IMR-90 (cell line): Measurements from ENCODE around the gene CDYL2. TPM values are rescaled to one million over a fixed set of nuclear protein-coding genes. Genes with fewer than 3 reads are reported as not detected.
A peak's percentile ranks its signal among the peaks of the same experiment; 100 is the strongest.

Experiments used
- ATAC-seq: fragments of 200-7000 bp; cut with Tn5 transposase; 2 replicates; pipeline ENCODE4 v1.9.1; 2020; ENCODE audit warnings: low read depth, mild to moderate bottlenecking, moderate library complexity
- BruUV-seq: library from RNA; stranded (reverse); fragments of 400-500 nt; replicated peaks from 2 replicates; lab custom pipeline; 2021; lab: Mats Ljungman, UMichigan
- CTCF ChIA-PET: fragments of 300-600 bp; formaldehyde crosslinking; extraction: SDS; loops from one replicate; lab custom pipeline; 2021; ENCODE audit warnings: antibody characterized with exemption; lab: Yijun Ruan, JAX
- POLR2A ChIA-PET: fragments of 300-600 bp; sonication (Branson Sonifier 250); formaldehyde crosslinking; loops from one replicate; lab custom pipeline; 2022; ENCODE audit warnings: antibody characterized with exemption; ENCODE audit not compliant: unreplicated experiment; lab: Charles Lee
- DNase-seq: peaks from one replicate; pipeline ENCODE4 v3.0.0; 2013
- H2AFZ ChIP-seq: replicated peaks from 2 replicates; pipeline ENCODE3; 2013; ENCODE audit warnings: low read length, mild to moderate bottlenecking; ENCODE audit not compliant: poor library complexity
- H2AK5ac ChIP-seq: 2 replicates; pipeline ENCODE4 v1.6.1; 2013; ENCODE audit warnings: low read depth, low read length, inconsistent platforms
- H2AK9ac ChIP-seq: replicated peaks from 2 replicates; pipeline ENCODE3; 2013; ENCODE audit warnings: mild to moderate bottlenecking, low read depth, low read length, moderate library complexity; ENCODE audit not compliant: poor library complexity
- H2BK120ac ChIP-seq: 2 replicates; pipeline ENCODE4 v1.6.1; 2013; ENCODE audit warnings: low read depth, low read length, inconsistent platforms
- H2BK15ac ChIP-seq: 3 replicates; pipeline ENCODE4 v1.6.1; 2013; ENCODE audit warnings: low read depth, low read length, inconsistent platforms
- H2BK20ac ChIP-seq: 2 replicates; pipeline ENCODE4 v1.6.1; 2013; ENCODE audit warnings: low read depth, mild to moderate bottlenecking, inconsistent platforms, low read length, moderate library complexity
- H2BK5ac ChIP-seq: 2 replicates; pipeline ENCODE4 v1.6.1; 2013; ENCODE audit warnings: mild to moderate bottlenecking, low read depth, low read length, inconsistent platforms; ENCODE audit not compliant: poor library complexity, severe bottlenecking
- H3K14ac ChIP-seq: replicated peaks from 2 replicates; pipeline ENCODE4 v1.6.1; 2013; ENCODE audit warnings: low read depth, low read length, inconsistent platforms
- H3K18ac ChIP-seq: 2 replicates; pipeline ENCODE4 v1.6.1; 2013; ENCODE audit warnings: low read depth, low read length, control low read depth
- H3K23ac ChIP-seq: 2 replicates; pipeline ENCODE4 v1.6.1; 2013; ENCODE audit warnings: low read depth, low read length, inconsistent platforms
- H3K27ac ChIP-seq: 2 replicates; pipeline ENCODE4 v1.5.1; 2013; ENCODE audit warnings: mild to moderate bottlenecking, control low read depth, low read length; ENCODE audit not compliant: insufficient read depth
- H3K27me3 ChIP-seq: 2 replicates; pipeline ENCODE4 v1.6.1; 2013; ENCODE audit warnings: low read length; ENCODE audit not compliant: control insufficient read depth, insufficient read depth
- H3K36me3 ChIP-seq: 2 replicates; pipeline ENCODE4 v1.6.1; 2013; ENCODE audit warnings: low read length, mixed read lengths; ENCODE audit not compliant: control insufficient read depth, insufficient read depth
- H3K4ac ChIP-seq: 2 replicates; pipeline ENCODE4 v1.6.1; 2013; ENCODE audit warnings: low read depth, low read length, inconsistent platforms
- H3K4me1 ChIP-seq: 2 replicates; pipeline ENCODE4 v1.6.1; 2013; ENCODE audit warnings: low read length, mixed read lengths; ENCODE audit not compliant: control insufficient read depth, insufficient read depth
- H3K4me2 ChIP-seq: 2 replicates; pipeline ENCODE4 v1.6.1; 2013; ENCODE audit warnings: low read depth, mild to moderate bottlenecking, control low read depth, low read length, moderate library complexity
- H3K4me3 ChIP-seq: 2 replicates; pipeline ENCODE4 v1.5.1; 2013; ENCODE audit warnings: low read depth, mild to moderate bottlenecking, control low read depth, low read length, moderate library complexity; ENCODE audit not compliant: insufficient read depth
- H3K56ac ChIP-seq: 2 replicates; pipeline ENCODE4 v1.6.1; 2013; ENCODE audit warnings: low read length, inconsistent platforms; ENCODE audit not compliant: insufficient read depth; ENCODE audit errors: extremely low read depth
- H3K79me1 ChIP-seq, 2 experiments: 2 replicates each; pipeline ENCODE4 v1.6.1; 2013; ENCODE audit warnings: low read length in 2 of 2, inconsistent platforms in 1 of 2, low read depth in 1 of 2
- H3K9ac ChIP-seq: 2 replicates; pipeline ENCODE4 v1.6.1; 2013; ENCODE audit warnings: low read depth, low read length, control low read depth
- H3K9me1 ChIP-seq: 2 replicates; pipeline ENCODE4 v1.6.1; 2013; ENCODE audit warnings: low read length, inconsistent platforms; ENCODE audit not compliant: insufficient read depth
- H3K9me3 ChIP-seq: 2 replicates; pipeline ENCODE4 v1.6.1; 2013; ENCODE audit warnings: low read length; ENCODE audit not compliant: control insufficient read depth, insufficient read depth
- H4K20me1 ChIP-seq: 2 replicates; pipeline ENCODE4 v1.6.1; 2013; ENCODE audit warnings: low read length, inconsistent platforms; ENCODE audit not compliant: insufficient read depth
- H4K5ac ChIP-seq: 2 replicates; pipeline ENCODE4 v1.6.1; 2013; ENCODE audit warnings: mild to moderate bottlenecking, low read depth, low read length, control low read depth
- H4K8ac ChIP-seq, 2 experiments: 2 replicates each; pipeline ENCODE4 v1.6.1; 2013; ENCODE audit warnings: low read depth in 2 of 2, low read length in 2 of 2, control low read depth in 1 of 2, inconsistent platforms in 1 of 2
- H4K91ac ChIP-seq: 2 replicates; pipeline ENCODE4 v1.6.1; 2013; ENCODE audit warnings: low read depth, low read length, inconsistent platforms; ENCODE audit not compliant: insufficient read depth
- RCOR1 ChIP-seq: IDR thresholded peaks from 2 replicates; pipeline ENCODE4 v1.6.1; 2012; ENCODE audit warnings: mild to moderate bottlenecking, low read length, improper control_type of control experiment; ENCODE audit not compliant: insufficient replicate concordance
- SMC3 ChIP-seq: fragments of 150-350 bp; IDR thresholded peaks from 2 replicates; pipeline ENCODE4 v1.6.1; 2016; ENCODE audit warnings: low read depth, mild to moderate bottlenecking, antibody characterized with exemption, low read length, moderate library complexity
- WGBS, 2 experiments: methylation state at CpG; one replicate each; pipeline versions ENCODE4 v1.1.5 to v1.1.7; 2013; ENCODE audit warnings: missing lambda C conversion rate in 2 of 2; ENCODE audit not compliant: insufficient read length in 1 of 2; ENCODE audit errors: extremely low coverage in 2 of 2; 5-methylcytosine and 5-hydroxymethylcytosine counted together
- dilution Hi-C: fragments of 300-500 bp; cut with HindIII; formaldehyde crosslinking; loops from one replicate; pipeline ENCODE4 v1.14.3; 2018; ENCODE audit warnings: low sequenced_read_pairs; ENCODE audit not compliant: unreplicated experiment
- in situ Hi-C: fragments of 300-500 bp; cut with MboI; formaldehyde crosslinking; loops from 3 replicates; pipeline ENCODE4 v1.14.3; 2019; ENCODE audit warnings: low sequenced_read_pairs, inconsistent platforms, mixed read lengths
- intact Hi-C: fragments of 100-400 bp; cut with micrococcal nuclease; formaldehyde crosslinking; loops from 2 replicates; pipeline ENCODE4 v1.10.0; 2022
- polyA plus RNA-seq, 3 experiments: library from polyadenylated mRNA; depleted of rRNA; stranded (reverse); fragments of >200 nt; gene quantifications; 2 replicates each; pipeline ENCODE4 v1.2.3, GENCODE V29; 2012; ENCODE audit warnings: low replicate concordance in 1 of 3
- total RNA-seq: library from RNA; depleted of rRNA; stranded (reverse); fragments of >200 nt; gene quantifications from 2 replicates; pipeline ENCODE4 v1.2.3, GENCODE V29; 2012
- TF ChIP-seq, protein P1 (sequence below): conservative IDR thresholded peaks from 2 replicates; pipeline ENCODE4 v1.5.1; 2012; ENCODE audit warnings: mild to moderate bottlenecking, low read depth, low read length, improper control_type of control experiment

Gene CDYL2
- total and polyA plus RNA-seq, 2 of the 4 experiments (the other 2 are of a cell fraction) = 1.2 to 3.9 TPM

DNA sequence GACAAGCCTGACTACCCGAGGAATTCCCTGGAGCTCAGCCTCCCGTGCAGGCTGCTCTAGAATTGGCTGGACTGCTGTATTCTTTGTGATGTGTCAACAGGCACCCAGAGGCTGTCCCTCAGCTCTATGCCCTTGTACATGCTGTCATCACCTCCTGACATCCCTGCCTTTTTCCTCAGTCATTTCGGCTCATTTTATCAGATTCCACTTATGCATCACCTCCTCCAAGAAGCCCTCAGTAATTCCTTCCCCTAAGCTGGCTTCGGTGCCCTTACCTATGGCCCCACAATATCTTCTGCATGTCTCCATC is 137.2 kb downstream of the CDYL2 start:
- no peaks in the 10 kb centered on the region for H3K27me3 ChIP-seq
- H2AK5ac ChIP-seq = no peak overlapping the region
- no peak overlapping the region for H2AFZ ChIP-seq
- POLR2A ChIA-PET = no interaction called here
- no peak overlapping the region for H3K27ac ChIP-seq
- in situ Hi-C loops = no loop called here
- no peak overlapping the region for H3K4ac ChIP-seq
- H2BK120ac ChIP-seq = no peak overlapping the region
- 53% methylated on average over 3 of the region's 4 CpGs; no CpG with 5 or more reads in 1 of the 2 experiments for WGBS, 2 experiments
- H4K91ac ChIP-seq = no peak overlapping the region
- H2BK15ac ChIP-seq = no peak overlapping the region
- TF ChIP-seq RCOR1 (no peak), SMC3 (no peak)
- TF ChIP-seq, protein P1, sequence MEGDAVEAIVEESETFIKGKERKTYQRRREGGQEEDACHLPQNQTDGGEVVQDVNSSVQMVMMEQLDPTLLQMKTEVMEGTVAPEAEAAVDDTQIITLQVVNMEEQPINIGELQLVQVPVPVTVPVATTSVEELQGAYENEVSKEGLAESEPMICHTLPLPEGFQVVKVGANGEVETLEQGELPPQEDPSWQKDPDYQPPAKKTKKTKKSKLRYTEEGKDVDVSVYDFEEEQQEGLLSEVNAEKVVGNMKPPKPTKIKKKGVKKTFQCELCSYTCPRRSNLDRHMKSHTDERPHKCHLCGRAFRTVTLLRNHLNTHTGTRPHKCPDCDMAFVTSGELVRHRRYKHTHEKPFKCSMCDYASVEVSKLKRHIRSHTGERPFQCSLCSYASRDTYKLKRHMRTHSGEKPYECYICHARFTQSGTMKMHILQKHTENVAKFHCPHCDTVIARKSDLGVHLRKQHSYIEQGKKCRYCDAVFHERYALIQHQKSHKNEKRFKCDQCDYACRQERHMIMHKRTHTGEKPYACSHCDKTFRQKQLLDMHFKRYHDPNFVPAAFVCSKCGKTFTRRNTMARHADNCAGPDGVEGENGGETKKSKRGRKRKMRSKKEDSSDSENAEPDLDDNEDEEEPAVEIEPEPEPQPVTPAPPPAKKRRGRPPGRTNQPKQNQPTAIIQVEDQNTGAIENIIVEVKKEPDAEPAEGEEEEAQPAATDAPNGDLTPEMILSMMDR = no peak
- no peaks in the 10 kb centered on the region for H3K4me1 ChIP-seq
- H3K56ac ChIP-seq = no peak overlapping the region
- no peaks in the 10 kb centered on the region for H3K79me1 ChIP-seq
- no peak overlapping the region for H3K9ac ChIP-seq
- peak overlapping the region; percentile 42 for H2AK9ac ChIP-seq
- H3K4me3 ChIP-seq = no peak overlapping the region
- no peaks in the 10 kb centered on the region for H3K36me3 ChIP-seq
- BruUV-seq = no TSS peak
- H3K4me2 ChIP-seq = no peak overlapping the region
- peaks cover 5% of the 10 kb centered on the region; the same call in 1 of the 2 replicates for H3K9me3 ChIP-seq
- H3K23ac ChIP-seq = no peak overlapping the region
- DNase-seq (no peak), ATAC-seq (no peak)
- no peak overlapping the region for H4K8ac ChIP-seq
- CTCF ChIA-PET = no interaction called here
- peaks cover 3% of the 10 kb centered on the region for H3K9me1 ChIP-seq
- H3K18ac ChIP-seq = no peak overlapping the region
- H4K5ac ChIP-seq = no peak overlapping the region
- H2BK5ac ChIP-seq = no peak overlapping the region
- H2BK20ac ChIP-seq = no peak overlapping the region
- no peak overlapping the region for H3K14ac ChIP-seq
- H4K20me1 ChIP-seq = no peaks in the 10 kb centered on the region; the same call in 1 of the 2 replicates
- dilution Hi-C loops = no loop called here
- intact Hi-C loops = no loop called here
